HL-60 (cell line): Measurements from ENCODE around the gene RPL27A.
A peak's percentile ranks its signal among the peaks of the same experiment; 100 is the strongest.

Source experiments
- DNase-seq, 2 experiments: peaks; one replicate each; pipeline ENCODE4 v3.0.0-alpha.2; 2010 to 2020; ENCODE audit warnings: low read depth in 1 of 2, low spot score in 1 of 2
- H3K27ac ChIP-seq: fragments of 250-450 bp; sonication (Bioruptor Pico); replicated peaks from 2 replicates; pipeline ENCODE4 v1.5.1; 2020; ENCODE audit warnings: mild to moderate bottlenecking, moderate library complexity
- H3K27me3 ChIP-seq: fragments of 250-450 bp; sonication (Bioruptor Pico); 2 replicates; pipeline ENCODE4 v1.5.1; 2021; ENCODE audit warnings: mild to moderate bottlenecking, moderate library complexity; ENCODE audit not compliant: insufficient read depth, poor library complexity, severe bottlenecking
- H3K4me3 ChIP-seq: replicated peaks from 2 replicates; pipeline ENCODE4 v1.5.1; 2011; ENCODE audit warnings: mild to moderate bottlenecking, control low read depth, low read length; ENCODE audit not compliant: insufficient read depth
- CTCF ChIP-seq: IDR thresholded peaks from one replicate; pipeline ENCODE4 v1.5.1; 2011; ENCODE audit warnings: low read length, control low read depth, inconsistent platforms; ENCODE audit not compliant: insufficient read depth
- GABPA ChIP-seq: IDR thresholded peaks from 2 replicates; pipeline ENCODE4 v1.6.1; 2012; ENCODE audit warnings: low read depth
- POLR2AphosphoS5 ChIP-seq: IDR thresholded peaks from 2 replicates; pipeline ENCODE4 v1.6.1; 2012; ENCODE audit warnings: low read depth
- REST ChIP-seq: IDR thresholded peaks from 2 replicates; pipeline ENCODE4 v1.6.1; 2012; ENCODE audit warnings: low read depth; ENCODE audit not compliant: insufficient replicate concordance
- SPI1 ChIP-seq: IDR thresholded peaks from 2 replicates; pipeline ENCODE4 v1.6.1; 2012; ENCODE audit warnings: low read depth, mild to moderate bottlenecking, borderline replicate concordance

RPL27A gene

GRCh38 chr11:8686325-8686724 lies 3.7 kb downstream of the RPL27A start:
- H3K27me3 ChIP-seq, result no peaks in the 10 kb centered on the region
- TF ChIP-seq REST (no peak), POLR2AphosphoS5 (0 out of 2 replicates have a peak, but pooled peaks have one; percentile 15)
- no peak for DNase-seq
- H3K4me3 ChIP-seq, result no peak overlapping the region
- peak overlapping the region; percentile 99 for H3K27ac ChIP-seq

GRCh38 chr11:8688414-8689362 lies 6.1 kb downstream of the RPL27A start:
- peak; percentile 97 for DNase-seq
- no peaks in the 10 kb centered on the region for H3K27me3 ChIP-seq
- peak; percentile 99 for TF ChIP-seq GABPA
- TF ChIP-seq POLR2AphosphoS5, result peak; percentile 99
- no peak for TF ChIP-seq CTCF
- TF ChIP-seq SPI1, result no peak
- peak overlapping the region; percentile 53 for H3K4me3 ChIP-seq
- peak overlapping the region; percentile 99 for H3K27ac ChIP-seq

GRCh38 chr11:8689726-8690255 lies 7.2 kb downstream of the RPL27A start:
- Histone ChIP-seq H3K27me3 (no peaks in the 10 kb centered on the region), H3K27ac (peak overlapping the region; percentile 99), H3K4me3 (peak overlapping the region; percentile 53)
- TF ChIP-seq CTCF, result no peak
- TF ChIP-seq POLR2AphosphoS5, result no peak; the same call in 1 of the 2 replicates
- no peak for TF ChIP-seq GABPA
- TF ChIP-seq SPI1, result no peak
- no peak for TF ChIP-seq REST
- no peak for DNase-seq
